ENCODE data around the gene LGMN.

DNA sequence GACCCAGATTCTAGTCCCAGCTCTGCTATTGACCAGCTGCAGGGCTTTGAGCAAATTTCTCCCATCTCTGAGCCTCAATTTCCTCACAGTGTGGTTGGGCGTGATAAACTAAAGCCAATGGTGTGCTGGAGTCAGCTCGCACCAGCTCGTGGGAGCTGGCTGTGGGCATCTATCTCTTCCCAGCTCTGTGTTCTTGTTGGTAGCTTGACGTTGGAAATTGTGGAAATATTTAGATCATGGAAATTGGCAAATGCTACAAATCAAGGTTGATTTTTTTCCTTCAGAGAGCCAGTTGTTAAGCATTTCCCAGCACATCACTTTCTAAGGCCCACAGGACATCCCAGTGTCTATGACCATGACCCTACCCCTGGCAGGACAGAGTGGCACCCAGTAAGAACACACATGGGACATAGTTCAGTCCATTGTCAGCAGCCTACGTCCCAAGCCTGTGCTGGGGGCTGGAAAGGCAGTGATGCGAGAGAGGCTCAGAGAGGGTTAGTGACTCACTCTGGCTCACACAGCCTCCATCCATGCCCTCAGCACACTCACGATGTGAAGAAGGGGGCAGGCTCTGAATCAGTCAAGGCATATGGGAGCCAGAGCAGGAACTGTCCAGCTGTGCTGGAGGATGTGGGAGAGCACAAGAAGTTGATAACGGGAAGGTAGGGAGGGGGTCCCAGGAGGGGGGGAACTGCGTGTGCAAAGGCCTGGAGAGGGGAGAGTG is 77.6 kb downstream of the LGMN start:
- TF ChIP-seq POLR2A (IDR thresholded peaks at IDR 0.05) (no peak), EP300 (IDR thresholded peaks at IDR 0.05) (no peak)
- TF ChIP-seq, protein P1, sequence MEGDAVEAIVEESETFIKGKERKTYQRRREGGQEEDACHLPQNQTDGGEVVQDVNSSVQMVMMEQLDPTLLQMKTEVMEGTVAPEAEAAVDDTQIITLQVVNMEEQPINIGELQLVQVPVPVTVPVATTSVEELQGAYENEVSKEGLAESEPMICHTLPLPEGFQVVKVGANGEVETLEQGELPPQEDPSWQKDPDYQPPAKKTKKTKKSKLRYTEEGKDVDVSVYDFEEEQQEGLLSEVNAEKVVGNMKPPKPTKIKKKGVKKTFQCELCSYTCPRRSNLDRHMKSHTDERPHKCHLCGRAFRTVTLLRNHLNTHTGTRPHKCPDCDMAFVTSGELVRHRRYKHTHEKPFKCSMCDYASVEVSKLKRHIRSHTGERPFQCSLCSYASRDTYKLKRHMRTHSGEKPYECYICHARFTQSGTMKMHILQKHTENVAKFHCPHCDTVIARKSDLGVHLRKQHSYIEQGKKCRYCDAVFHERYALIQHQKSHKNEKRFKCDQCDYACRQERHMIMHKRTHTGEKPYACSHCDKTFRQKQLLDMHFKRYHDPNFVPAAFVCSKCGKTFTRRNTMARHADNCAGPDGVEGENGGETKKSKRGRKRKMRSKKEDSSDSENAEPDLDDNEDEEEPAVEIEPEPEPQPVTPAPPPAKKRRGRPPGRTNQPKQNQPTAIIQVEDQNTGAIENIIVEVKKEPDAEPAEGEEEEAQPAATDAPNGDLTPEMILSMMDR (IDR thresholded peaks at IDR 0.05), result no peak
